KMS-11 (cell line): ENCODE data around the gene NUP188.

Source experiments
- H2AFZ ChIP-seq: fragments of 200-600 bp; sonication (generic); 2 replicates; pipeline ENCODE4 v1.6.1; 2016; ENCODE audit warnings: antibody characterized with exemption, mixed run types, low read depth
- H3K27ac ChIP-seq: fragments of 200-600 bp; sonication (generic); 2 replicates; pipeline ENCODE4 v1.6.1; 2016; ENCODE audit warnings: mild to moderate bottlenecking, mixed run types
- H3K27me3 ChIP-seq: fragments of 200-600 bp; sonication (generic); 2 replicates; pipeline ENCODE4 v1.6.1; 2017; ENCODE audit warnings: mild to moderate bottlenecking, low read depth, mixed run types, moderate library complexity; ENCODE audit not compliant: insufficient read depth
- H3K36me3 ChIP-seq: fragments of 200-600 bp; sonication (generic); 2 replicates; pipeline ENCODE4 v1.6.1; 2017; ENCODE audit warnings: mild to moderate bottlenecking, mixed run types; ENCODE audit not compliant: insufficient read depth
- H3K4me1 ChIP-seq: fragments of 200-600 bp; sonication (generic); 2 replicates; pipeline ENCODE4 v1.6.1; 2016; ENCODE audit warnings: mild to moderate bottlenecking, low read depth, mixed run types; ENCODE audit not compliant: poor library complexity, severe bottlenecking
- H3K4me2 ChIP-seq: fragments of 200-600 bp; sonication (generic); 2 replicates; pipeline ENCODE4 v1.7.0; 2016; ENCODE audit warnings: mild to moderate bottlenecking, mixed run types
- H3K4me3 ChIP-seq: fragments of 200-600 bp; sonication (generic); IDR thresholded peaks from 2 replicates; pipeline ENCODE4 v1.6.1; 2017; ENCODE audit warnings: low read depth, low read length, mixed read lengths; ENCODE audit not compliant: insufficient read depth
- H3K79me2 ChIP-seq: fragments of 200-600 bp; sonication (generic); 2 replicates; pipeline ENCODE4 v1.6.1; 2016; ENCODE audit warnings: low read depth, mixed run types; ENCODE audit not compliant: insufficient read depth
- H3K9ac ChIP-seq: fragments of 200-600 bp; sonication (generic); 2 replicates; pipeline ENCODE4 v1.6.1; 2016; ENCODE audit warnings: mild to moderate bottlenecking, mixed run types
- H4K20me1 ChIP-seq: fragments of 200-600 bp; sonication (generic); 2 replicates; pipeline ENCODE4 v1.6.1; 2016; ENCODE audit warnings: mild to moderate bottlenecking, mixed run types; ENCODE audit not compliant: insufficient read depth
- TF ChIP-seq, protein P1 (sequence below): fragments of 200-600 bp; sonication (generic); conservative IDR thresholded peaks from 2 replicates; pipeline ENCODE4 v1.6.1; 2017; ENCODE audit warnings: low read depth, mild to moderate bottlenecking, antibody characterized with exemption, low read length, moderate library complexity, mixed read lengths

The NUP188 gene

DNA sequence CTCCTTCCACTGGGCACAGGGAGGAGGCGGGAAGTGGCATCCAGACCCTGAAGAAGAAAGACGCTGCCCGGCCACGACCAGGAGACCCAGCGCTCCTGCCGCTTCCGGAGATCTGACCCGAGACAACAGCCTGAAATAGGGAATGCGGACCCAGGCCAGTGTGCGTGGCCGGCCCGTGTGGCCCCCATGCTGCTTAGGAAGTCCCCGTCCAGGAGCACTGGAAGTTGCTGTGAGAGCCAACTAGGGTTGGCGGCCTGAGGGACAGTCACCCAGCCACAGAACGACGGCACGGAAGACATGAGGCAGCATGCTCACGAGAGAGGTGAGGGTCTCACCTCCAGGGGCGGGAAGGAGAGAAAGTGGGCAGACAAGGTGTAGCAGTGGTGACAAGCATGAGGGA, 63.7 kb downstream of the NUP188 start:
- H3K27ac ChIP-seq: no peak overlapping the region
- H3K9ac ChIP-seq: no peak overlapping the region

DNA sequence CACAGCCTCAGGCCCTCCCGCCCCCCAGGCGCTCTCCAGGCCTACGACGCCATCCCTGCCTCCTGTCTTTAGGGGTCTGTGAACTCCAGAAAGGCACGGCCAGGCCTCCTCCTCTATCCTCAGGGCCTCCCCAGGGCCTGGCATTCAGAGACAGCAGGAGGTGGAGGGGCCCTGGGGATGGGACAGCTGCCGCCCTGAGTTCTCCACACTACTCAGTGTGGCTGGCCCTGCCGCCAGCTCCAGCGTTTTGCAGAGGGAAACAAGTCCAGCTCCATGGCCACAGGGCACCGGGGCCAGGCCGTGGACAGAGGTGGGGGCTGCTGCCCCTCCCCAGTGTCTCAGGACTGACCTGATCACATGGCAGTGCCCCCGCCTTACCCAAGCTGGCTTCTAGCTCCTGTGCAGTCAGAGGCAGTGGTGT, 64.3 kb downstream of the NUP188 start:
- Histone ChIP-seq H3K9ac (no peak overlapping the region), H3K27ac (no peak overlapping the region), H3K36me3 (no peaks in the 10 kb centered on the region), H4K20me1 (no peaks in the 10 kb centered on the region), H3K4me1 (peaks cover 7% of the 10 kb centered on the region), H3K79me2 (no peaks in the 10 kb centered on the region), H3K27me3 (no peaks in the 10 kb centered on the region), H3K4me2 (no peak overlapping the region), H3K4me3 (no peak overlapping the region), H2AFZ (no peak overlapping the region)
- TF ChIP-seq, protein P1, sequence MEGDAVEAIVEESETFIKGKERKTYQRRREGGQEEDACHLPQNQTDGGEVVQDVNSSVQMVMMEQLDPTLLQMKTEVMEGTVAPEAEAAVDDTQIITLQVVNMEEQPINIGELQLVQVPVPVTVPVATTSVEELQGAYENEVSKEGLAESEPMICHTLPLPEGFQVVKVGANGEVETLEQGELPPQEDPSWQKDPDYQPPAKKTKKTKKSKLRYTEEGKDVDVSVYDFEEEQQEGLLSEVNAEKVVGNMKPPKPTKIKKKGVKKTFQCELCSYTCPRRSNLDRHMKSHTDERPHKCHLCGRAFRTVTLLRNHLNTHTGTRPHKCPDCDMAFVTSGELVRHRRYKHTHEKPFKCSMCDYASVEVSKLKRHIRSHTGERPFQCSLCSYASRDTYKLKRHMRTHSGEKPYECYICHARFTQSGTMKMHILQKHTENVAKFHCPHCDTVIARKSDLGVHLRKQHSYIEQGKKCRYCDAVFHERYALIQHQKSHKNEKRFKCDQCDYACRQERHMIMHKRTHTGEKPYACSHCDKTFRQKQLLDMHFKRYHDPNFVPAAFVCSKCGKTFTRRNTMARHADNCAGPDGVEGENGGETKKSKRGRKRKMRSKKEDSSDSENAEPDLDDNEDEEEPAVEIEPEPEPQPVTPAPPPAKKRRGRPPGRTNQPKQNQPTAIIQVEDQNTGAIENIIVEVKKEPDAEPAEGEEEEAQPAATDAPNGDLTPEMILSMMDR: no peak

More for the DNA sequence above, 63.7 kb downstream of the NUP188 start:
- Histone ChIP-seq H3K4me2 (no peak overlapping the region), H2AFZ (no peak overlapping the region), H3K4me3 (no peak overlapping the region), H3K79me2 (no peaks in the 10 kb centered on the region), H4K20me1 (no peaks in the 10 kb centered on the region), H3K36me3 (no peaks in the 10 kb centered on the region), H3K4me1 (peaks cover 11% of the 10 kb centered on the region), H3K27me3 (no peaks in the 10 kb centered on the region)
- TF ChIP-seq, protein P1: no peak

DNA sequence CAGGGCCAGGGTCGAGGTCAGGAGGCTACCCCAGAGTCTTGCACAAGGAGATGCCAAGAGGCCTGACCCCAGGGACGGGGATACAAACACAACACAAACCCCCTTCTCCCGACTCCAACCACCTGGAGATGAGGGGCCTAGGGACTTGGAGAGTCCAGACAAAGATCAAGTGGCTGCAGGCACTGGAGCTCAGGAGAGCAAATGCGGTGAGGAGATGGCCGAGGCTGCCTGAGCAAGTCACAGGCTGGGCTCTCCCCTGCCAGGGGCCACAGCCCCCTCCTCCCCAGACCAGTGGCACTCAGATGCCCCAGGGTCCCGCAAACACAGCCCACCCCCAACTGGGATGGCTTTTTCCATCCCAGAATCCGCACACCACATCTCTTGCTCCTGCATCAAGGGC, 64.8 kb downstream of the NUP188 start:
- no peak overlapping the region for H3K4me2 ChIP-seq
- TF ChIP-seq, protein P1: no peak
- no peak overlapping the region for H3K4me3 ChIP-seq
- no peaks in the 10 kb centered on the region for H4K20me1 ChIP-seq
- no peaks in the 10 kb centered on the region for H3K27me3 ChIP-seq
- no peaks in the 10 kb centered on the region for H3K36me3 ChIP-seq
- H3K27ac ChIP-seq: no peak overlapping the region
- no peaks in the 10 kb centered on the region for H3K79me2 ChIP-seq
- H3K9ac ChIP-seq: no peak overlapping the region
- no peak overlapping the region for H2AFZ ChIP-seq
- H3K4me1 ChIP-seq: peaks cover 1% of the 10 kb centered on the region

DNA sequence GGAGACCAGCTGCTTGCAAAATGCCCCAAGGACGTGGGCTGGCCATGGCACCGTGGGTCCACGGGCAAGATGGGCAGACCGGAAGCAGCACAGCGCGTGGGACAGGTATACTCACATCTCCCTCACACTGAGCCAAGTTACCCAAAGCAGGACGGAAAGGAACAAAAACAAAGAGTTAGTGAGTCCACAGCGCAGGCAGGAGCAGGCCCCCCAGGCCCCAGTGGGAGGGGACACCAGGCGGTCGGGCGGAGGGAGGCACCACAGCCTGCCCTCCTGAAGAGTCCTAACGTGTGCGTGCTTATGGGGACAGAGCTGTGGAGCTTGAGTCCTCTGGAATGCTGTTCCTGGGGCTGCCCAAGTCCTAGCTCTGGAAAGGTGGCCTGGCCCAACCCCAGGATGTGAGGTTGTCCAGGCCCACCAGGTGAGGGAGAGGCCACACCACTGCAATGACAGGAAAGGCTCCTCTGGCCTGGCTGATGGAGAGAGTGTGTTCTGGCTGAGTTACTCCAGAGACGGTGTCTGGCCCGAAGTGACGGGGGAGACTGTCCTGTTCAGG, 65.5 kb downstream of the NUP188 start:
- Histone ChIP-seq H3K27me3 (no peaks in the 10 kb centered on the region), H3K27ac (no peak overlapping the region), H3K79me2 (no peaks in the 10 kb centered on the region), H2AFZ (no peak overlapping the region), H3K4me2 (no peak overlapping the region), H4K20me1 (no peaks in the 10 kb centered on the region), H3K4me1 (no peaks in the 10 kb centered on the region), H3K9ac (no peak overlapping the region), H3K36me3 (0 out of 2 replicates have a peak, but pooled peaks cover under 1% of the 10 kb centered on the region), H3K4me3 (no peak overlapping the region)
- TF ChIP-seq, protein P1: no peak
